GM12801 (cell line): ENCODE results near the gene FCAMR.

ENCODE experiments used
- CTCF ChIP-seq: IDR thresholded peaks from one replicate; pipeline ENCODE4 v1.5.1; 2011; ENCODE audit warnings: control low read depth; ENCODE audit not compliant: insufficient read length; ENCODE audit errors: extremely low read depth

The FCAMR gene

GRCh38 chr1:206963740-206964139 is 6.5 kb downstream of the FCAMR start:
- no peak for TF ChIP-seq CTCF

GRCh38 chr1:206963119-206963712 is 7.0 kb downstream of the FCAMR start:
- no peak for TF ChIP-seq CTCF

GRCh38 chr1:206962272-206962671 is 8.0 kb downstream of the FCAMR start:
- TF ChIP-seq CTCF: no peak

GRCh38 chr1:206961668-206962067 is 8.6 kb downstream of the FCAMR start:
- no peak for TF ChIP-seq CTCF

- TF ChIP-seq CTCF: no peak
Observed at GRCh38 chr1:206960676-206961386, 9.4 kb downstream of the FCAMR start.

- TF ChIP-seq CTCF: no peak
Observed at GRCh38 chr1:206958144-206958543, 12.1 kb downstream of the FCAMR start.

- no peak for TF ChIP-seq CTCF
Observed at GRCh38 chr1:206957639-206958038, 12.6 kb downstream of the FCAMR start.
